IPS-15b (cell line): ENCODE data around the gene FANCI.

Experiments
- H3K27me3 ChIP-seq: one replicate; pipeline ENCODE4 v1.6.1; 2013; ENCODE audit warnings: low read length; ENCODE audit not compliant: control insufficient read depth, insufficient read depth
- H3K36me3 ChIP-seq: one replicate; pipeline ENCODE4 v1.6.1; 2013; ENCODE audit warnings: low read length; ENCODE audit not compliant: control insufficient read depth, insufficient read depth
- H3K4me1 ChIP-seq: one replicate; pipeline ENCODE4 v1.6.1; 2013; ENCODE audit warnings: mild to moderate bottlenecking, low read length; ENCODE audit not compliant: control insufficient read depth, insufficient read depth
- H3K4me3 ChIP-seq: one replicate; pipeline ENCODE4 v1.5.1; 2013; ENCODE audit warnings: low read depth, low read length
- H3K9ac ChIP-seq: one replicate; pipeline ENCODE4 v1.6.1; 2013; ENCODE audit warnings: low read depth, mild to moderate bottlenecking, low read length
- H3K9me3 ChIP-seq: one replicate; pipeline ENCODE4 v1.6.1; 2013; ENCODE audit warnings: mild to moderate bottlenecking, low read length; ENCODE audit not compliant: control insufficient read depth, insufficient read depth

Gene FANCI

DNA sequence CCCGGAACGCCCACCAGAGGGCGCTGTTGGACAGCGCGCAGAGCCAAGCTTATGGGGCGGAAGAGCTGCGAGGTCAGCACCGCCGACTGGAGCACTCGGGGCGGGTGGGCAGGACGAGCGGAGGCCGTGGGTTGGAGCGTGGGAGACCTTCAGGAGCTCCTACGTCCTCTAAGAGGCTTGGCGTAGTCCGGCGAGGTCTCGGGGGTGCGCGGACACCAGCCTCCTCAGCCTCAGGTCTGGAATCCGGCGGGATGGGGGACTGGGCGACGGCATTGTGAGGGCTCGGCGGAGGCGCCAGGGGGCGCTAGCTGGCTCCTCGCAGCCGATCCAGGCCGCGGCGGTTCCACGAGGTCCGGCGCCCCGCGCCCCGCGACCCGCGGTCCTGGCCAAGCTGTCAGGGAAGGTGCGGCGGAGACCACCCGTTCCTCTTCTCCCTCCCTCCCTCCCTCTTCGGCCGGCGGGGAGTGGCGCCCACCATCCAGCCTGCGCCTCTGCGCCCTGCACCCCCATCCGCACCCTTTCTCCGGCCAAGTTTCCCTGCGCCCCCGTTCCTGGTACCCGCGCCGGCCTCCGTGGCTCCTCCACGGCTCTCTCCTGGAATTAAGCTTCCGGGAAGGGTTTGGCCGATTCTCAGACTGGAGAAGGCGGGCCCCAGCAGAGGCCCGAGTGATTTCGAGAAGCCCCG, 115.1 kb downstream of the FANCI start:
- H3K27me3 ChIP-seq, result peaks cover 92% of the 10 kb centered on the region
- H3K9me3 ChIP-seq, result no peaks in the 10 kb centered on the region
- peak overlapping the region; percentile 52 for H3K4me3 ChIP-seq
- peaks cover 4% of the 10 kb centered on the region for H3K4me1 ChIP-seq
- no peaks in the 10 kb centered on the region for H3K36me3 ChIP-seq
- H3K9ac ChIP-seq, result no peak overlapping the region

- Histone ChIP-seq H3K27me3 (peaks cover 96% of the 10 kb centered on the region), H3K36me3 (no peaks in the 10 kb centered on the region), H3K9ac (no peak overlapping the region), H3K9me3 (no peaks in the 10 kb centered on the region), H3K4me1 (peaks cover 4% of the 10 kb centered on the region), H3K4me3 (peak overlapping the region; percentile 26)
Observed at GRCh38 chr15:89359471-89360293, 115.9 kb downstream of the FANCI start.

GRCh38 chr15:89360294-89360971, 116.7 kb downstream of the FANCI start:
- Histone ChIP-seq H3K4me3 (peak overlapping the region; percentile 26), H3K27me3 (peaks cover 99% of the 10 kb centered on the region), H3K9me3 (no peaks in the 10 kb centered on the region), H3K4me1 (peaks cover 4% of the 10 kb centered on the region), H3K9ac (no peak overlapping the region), H3K36me3 (no peaks in the 10 kb centered on the region)

DNA sequence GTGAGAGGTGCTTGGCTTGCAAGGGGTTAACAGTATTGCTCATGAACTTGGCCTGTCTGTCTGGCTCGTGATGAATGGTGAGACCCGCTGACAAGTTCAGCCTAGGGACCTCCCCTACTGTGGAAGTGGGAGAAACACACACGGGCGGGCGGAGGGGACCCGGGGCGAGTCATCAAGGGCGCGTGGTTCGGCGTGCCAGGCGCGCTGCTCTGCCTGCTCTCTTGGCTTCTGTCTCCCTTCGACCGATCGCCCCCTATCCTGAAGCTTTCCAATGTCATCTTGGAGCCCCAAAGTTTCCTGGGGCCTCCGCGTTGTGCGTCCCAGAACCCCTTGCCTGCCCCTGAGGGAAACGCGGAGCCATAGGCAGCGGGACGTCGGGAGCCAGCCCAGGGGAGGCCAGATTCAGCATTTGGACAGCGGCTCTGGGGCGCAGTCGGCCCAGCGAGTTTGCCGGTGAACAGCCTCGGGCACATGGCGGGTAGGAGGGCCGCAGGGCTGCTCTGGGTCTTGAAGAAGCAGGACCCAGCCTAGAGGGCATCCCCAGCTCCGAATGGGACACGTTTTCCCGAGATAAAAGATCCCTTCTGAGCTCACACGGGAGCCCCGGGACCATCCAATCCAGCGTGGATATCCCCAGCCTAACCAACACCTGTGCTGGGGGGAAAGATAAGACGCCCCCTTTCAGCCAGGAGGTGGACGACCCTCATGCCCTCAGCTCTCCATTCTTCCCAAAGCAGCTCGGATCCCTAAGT, 117.8 kb downstream of the FANCI start:
- no peaks in the 10 kb centered on the region for H3K9me3 ChIP-seq
- H3K4me1 ChIP-seq, result peaks cover 4% of the 10 kb centered on the region
- H3K27me3 ChIP-seq, result peaks cover 100% of the 10 kb centered on the region
- H3K4me3 ChIP-seq, result no peak overlapping the region
- no peaks in the 10 kb centered on the region for H3K36me3 ChIP-seq
- no peak overlapping the region for H3K9ac ChIP-seq

DNA sequence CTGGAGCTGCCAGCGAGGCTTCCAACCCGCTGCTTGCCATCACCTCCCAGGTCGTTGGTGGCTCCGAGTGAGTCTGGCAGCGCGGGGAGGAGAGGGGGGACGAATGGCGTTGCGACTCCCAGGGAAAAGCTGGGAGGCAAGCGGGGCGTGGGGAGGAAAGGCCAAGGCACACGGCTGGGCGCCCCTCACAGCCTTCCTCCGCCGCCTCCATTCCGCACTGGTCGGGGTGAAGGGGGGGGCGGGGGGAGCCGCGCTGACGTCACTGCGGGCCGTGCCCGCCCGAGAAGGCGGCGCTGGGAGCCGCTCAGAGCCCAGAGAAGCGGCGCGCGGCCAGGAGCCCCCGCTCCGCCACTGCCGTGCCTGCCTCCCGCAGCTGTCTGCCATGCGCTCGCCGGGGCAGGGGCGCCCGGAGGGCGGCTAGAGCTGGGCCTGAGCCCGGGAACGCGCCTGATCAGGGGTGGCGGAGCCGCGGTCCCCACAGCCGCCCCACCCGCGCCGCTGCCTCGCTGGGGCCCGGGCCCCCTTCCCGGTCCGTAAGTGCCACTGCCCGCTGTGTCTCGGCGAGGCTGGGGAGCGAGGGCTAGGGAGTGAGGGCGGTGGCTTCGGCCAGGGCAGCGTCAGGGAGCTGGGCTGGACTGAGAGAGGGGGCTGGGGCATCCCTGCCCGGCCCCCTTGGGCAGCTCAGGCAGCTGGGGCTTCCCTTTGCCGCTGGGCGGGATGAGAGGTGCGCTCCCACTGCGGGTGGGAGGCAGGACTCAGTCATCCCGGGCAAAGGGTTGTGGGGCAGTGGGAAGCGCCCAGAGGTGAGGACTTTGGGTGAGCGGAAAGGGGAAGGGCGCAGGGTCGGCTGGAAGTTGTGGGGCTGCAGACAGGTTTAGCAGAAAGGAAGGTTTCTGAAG, 118.7 kb downstream of the FANCI start:
- Histone ChIP-seq H3K27me3 (peaks cover 100% of the 10 kb centered on the region), H3K36me3 (no peaks in the 10 kb centered on the region)

DNA sequence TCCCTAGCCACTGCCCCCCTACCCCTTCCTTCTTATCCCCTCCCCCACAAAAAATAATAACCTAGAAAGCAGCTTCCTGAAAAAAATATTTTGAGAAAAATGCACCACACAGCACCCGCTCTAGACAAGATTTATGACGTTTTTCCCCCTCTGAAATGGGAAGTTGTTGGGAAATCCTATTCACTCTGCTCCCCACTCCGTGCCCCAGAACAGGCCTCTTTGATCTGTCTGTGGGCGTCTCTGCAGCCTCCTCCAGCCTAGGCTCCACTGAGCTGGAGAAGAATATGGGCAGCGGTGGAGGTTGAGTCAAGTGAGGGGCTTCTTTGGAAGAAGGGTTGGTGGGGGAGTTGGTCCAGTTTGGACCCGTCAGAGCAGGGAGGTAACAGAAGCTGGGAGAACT, 119.4 kb downstream of the FANCI start:
- Histone ChIP-seq H3K9me3 (peaks cover 3% of the 10 kb centered on the region), H3K4me1 (peaks cover 6% of the 10 kb centered on the region), H3K4me3 (peak overlapping the region; percentile 8), H3K36me3 (no peaks in the 10 kb centered on the region), H3K9ac (no peak overlapping the region), H3K27me3 (peaks cover 100% of the 10 kb centered on the region)

More for the DNA sequence above, 118.7 kb downstream of the FANCI start:
- Histone ChIP-seq H3K9ac (no peak overlapping the region), H3K9me3 (peaks cover 3% of the 10 kb centered on the region), H3K4me3 (peak overlapping the region; percentile 8), H3K4me1 (peaks cover 6% of the 10 kb centered on the region)

DNA sequence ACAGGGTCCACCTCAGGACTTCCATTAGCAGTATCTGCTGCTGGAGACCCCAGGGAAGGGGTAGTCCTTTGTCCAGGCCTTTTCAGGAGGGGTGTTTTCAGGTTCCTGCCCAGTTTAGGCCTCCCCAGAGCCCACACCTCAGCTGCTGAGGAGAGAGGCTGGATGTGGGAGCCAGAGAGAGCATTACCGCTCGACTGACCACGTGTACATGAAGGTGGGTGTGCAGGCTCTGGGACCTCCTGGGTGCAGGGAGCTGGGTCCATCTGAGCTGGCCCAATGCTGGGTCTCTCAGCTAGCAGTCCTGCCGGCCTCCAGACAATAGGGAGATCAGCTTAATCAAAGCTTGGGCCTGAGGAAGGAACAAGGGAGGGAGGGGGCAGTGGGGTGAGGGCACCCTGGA, 120.0 kb downstream of the FANCI start:
- H3K4me3 ChIP-seq, result peak overlapping the region; percentile 30
- H3K9me3 ChIP-seq, result peaks cover 3% of the 10 kb centered on the region
- no peak overlapping the region for H3K9ac ChIP-seq
- H3K4me1 ChIP-seq, result peaks cover 6% of the 10 kb centered on the region
- peaks cover 100% of the 10 kb centered on the region for H3K27me3 ChIP-seq
- no peaks in the 10 kb centered on the region for H3K36me3 ChIP-seq

DNA sequence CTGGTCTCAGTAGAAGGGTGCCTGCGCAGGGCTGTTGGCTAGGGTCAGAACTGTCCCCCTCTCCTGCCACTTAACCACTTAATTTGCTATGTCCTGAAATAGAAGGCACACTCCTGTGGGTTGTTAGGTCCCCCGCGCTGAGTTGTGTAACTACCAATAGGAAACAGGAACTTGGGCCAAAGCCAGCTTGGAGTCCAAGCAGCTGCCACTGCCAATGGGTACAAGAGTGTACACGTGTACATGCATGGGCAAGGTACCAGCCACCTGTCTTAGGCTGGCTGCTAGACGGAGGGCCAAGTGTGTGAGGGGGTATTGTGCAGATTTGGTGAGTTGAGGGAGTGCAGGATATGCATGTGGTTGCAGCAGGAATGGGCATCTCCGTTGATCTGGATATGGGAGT, 120.6 kb downstream of the FANCI start:
- Histone ChIP-seq H3K4me3 (peak overlapping the region; percentile 22), H3K27me3 (peaks cover 100% of the 10 kb centered on the region), H3K4me1 (peaks cover 9% of the 10 kb centered on the region), H3K9me3 (peaks cover 3% of the 10 kb centered on the region), H3K9ac (no peak overlapping the region), H3K36me3 (no peaks in the 10 kb centered on the region)

- peaks cover 12% of the 10 kb centered on the region for H3K4me1 ChIP-seq
- H3K9me3 ChIP-seq, result peaks cover 3% of the 10 kb centered on the region
- no peaks in the 10 kb centered on the region for H3K36me3 ChIP-seq
- H3K9ac ChIP-seq, result no peak overlapping the region
- peak overlapping the region; percentile 30 for H3K4me3 ChIP-seq
- H3K27me3 ChIP-seq, result peaks cover 100% of the 10 kb centered on the region
Observed at GRCh38 chr15:89364741-89365450, 121.1 kb downstream of the FANCI start.

DNA sequence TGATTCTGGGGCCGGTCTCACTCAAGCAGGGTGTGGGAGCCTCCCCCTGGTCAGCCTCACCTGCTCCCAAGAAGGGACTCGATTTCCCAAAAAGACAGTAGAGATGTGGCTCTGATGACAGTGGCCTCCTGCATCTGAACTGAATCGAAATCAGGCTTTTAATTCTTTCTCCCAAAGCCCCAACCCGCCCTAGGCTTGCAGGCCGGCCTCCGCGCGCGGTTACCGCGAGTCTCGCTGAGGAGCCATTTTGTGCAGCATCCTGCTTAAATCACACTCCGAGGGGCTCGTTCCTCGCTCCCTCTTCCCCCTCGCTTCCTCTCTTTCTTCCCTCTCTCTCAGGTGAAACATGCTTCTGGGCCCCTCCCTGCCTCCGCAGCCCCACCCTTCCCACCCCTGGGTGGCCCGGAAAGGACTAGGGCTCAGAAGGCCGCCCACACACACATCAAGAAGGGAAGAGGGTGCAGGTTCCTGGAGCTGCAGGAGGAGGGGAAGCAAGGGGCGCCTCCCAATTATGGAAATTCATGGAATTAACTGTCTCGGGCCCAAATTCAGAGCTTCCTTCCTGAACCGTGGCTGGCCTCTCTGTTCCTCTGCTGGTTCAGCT, 121.8 kb downstream of the FANCI start:
- Histone ChIP-seq H3K36me3 (no peaks in the 10 kb centered on the region), H3K9ac (no peak overlapping the region), H3K27me3 (peaks cover 100% of the 10 kb centered on the region), H3K4me3 (peak overlapping the region; percentile 15), H3K4me1 (peaks cover 15% of the 10 kb centered on the region), H3K9me3 (peaks cover 3% of the 10 kb centered on the region)
